Thyroid gland (tissue), 4 donors: ENCODE data around the gene ZNF487. TPM values are rescaled to one million over a fixed set of nuclear protein-coding genes. Genes with fewer than 3 reads are reported as not detected.

Source experiments
- DNase-seq, 2 donors: peaks; one replicate each; pipeline ENCODE4 v3.0.0-alpha.2; 2019
- H3K27ac ChIP-seq, 3 donors: fragments of 200-600 bp; sonication (generic); 1 replicate in 2 of 3; 2 replicates in 1 of 3; pipeline ENCODE4 v1.5.1; 2016 to 2019; ENCODE audit warnings: mild to moderate bottlenecking in 1 of 3, moderate library complexity in 1 of 3
- H3K27me3 ChIP-seq: fragments of 200-600 bp; sonication (generic); one replicate; pipeline ENCODE4 v1.5.1; 2019
- H3K36me3 ChIP-seq, 2 donors: fragments of 200-600 bp; sonication (generic); one replicate each; pipeline ENCODE4 v1.5.1; 2016 to 2019
- H3K4me1 ChIP-seq, 2 donors: fragments of 200-600 bp; sonication (generic); one replicate each; pipeline ENCODE4 v1.5.1; 2017 to 2019
- H3K4me3 ChIP-seq, 3 donors: fragments of 200-600 bp; sonication (generic); replicated peaks in 1 of 3; 1 replicate in 2 of 3; 2 replicates in 1 of 3; pipeline ENCODE4 v1.5.1; 2016; ENCODE audit warnings: mild to moderate bottlenecking in 1 of 3
- H3K9me3 ChIP-seq: fragments of 200-600 bp; sonication (generic); one replicate; pipeline ENCODE4 v1.5.1; 2017
- CTCF ChIP-seq, 6 experiments: fragments of 200-600 bp in 3 of 6; fragments of 450-650 bp in 3 of 6; sonication (generic) in 3 of 6; IDR thresholded peaks; one replicate each; pipeline ENCODE4 v1.5.1; 2016 to 2019; ENCODE audit warnings: antibody characterized with exemption in 6 of 6, mild to moderate bottlenecking in 2 of 6, inconsistent platforms in 1 of 6, moderate library complexity in 1 of 6
- POLR2A ChIP-seq, 2 donors: fragments of 450-650 bp; IDR thresholded peaks; one replicate each; pipeline ENCODE4 v1.6.1; 2017; ENCODE audit warnings: antibody characterized with exemption in 2 of 2, mild to moderate bottlenecking in 2 of 2, moderate library complexity in 1 of 2
- WGBS, 2 donors: methylation state at CpG; one replicate each; pipeline ENCODE4 v1.1.5; 2017; 5-methylcytosine and 5-hydroxymethylcytosine counted together
- intact Hi-C: fragments of 100-400 bp; cut with DNase I; formaldehyde crosslinking; loops from one replicate; pipeline ENCODE4 v1.15.1; 2023
- total RNA-seq, 4 donors: library from RNA; depleted of rRNA; stranded (reverse); fragments of >200 nt; gene quantifications; one replicate each; pipeline ENCODE4 v1.2.3, GENCODE V29; 2016

Gene ZNF487
- 10 to 100 TPM; 11.9 to 21.7 (median 19.9) TPM for total RNA-seq

DNA sequence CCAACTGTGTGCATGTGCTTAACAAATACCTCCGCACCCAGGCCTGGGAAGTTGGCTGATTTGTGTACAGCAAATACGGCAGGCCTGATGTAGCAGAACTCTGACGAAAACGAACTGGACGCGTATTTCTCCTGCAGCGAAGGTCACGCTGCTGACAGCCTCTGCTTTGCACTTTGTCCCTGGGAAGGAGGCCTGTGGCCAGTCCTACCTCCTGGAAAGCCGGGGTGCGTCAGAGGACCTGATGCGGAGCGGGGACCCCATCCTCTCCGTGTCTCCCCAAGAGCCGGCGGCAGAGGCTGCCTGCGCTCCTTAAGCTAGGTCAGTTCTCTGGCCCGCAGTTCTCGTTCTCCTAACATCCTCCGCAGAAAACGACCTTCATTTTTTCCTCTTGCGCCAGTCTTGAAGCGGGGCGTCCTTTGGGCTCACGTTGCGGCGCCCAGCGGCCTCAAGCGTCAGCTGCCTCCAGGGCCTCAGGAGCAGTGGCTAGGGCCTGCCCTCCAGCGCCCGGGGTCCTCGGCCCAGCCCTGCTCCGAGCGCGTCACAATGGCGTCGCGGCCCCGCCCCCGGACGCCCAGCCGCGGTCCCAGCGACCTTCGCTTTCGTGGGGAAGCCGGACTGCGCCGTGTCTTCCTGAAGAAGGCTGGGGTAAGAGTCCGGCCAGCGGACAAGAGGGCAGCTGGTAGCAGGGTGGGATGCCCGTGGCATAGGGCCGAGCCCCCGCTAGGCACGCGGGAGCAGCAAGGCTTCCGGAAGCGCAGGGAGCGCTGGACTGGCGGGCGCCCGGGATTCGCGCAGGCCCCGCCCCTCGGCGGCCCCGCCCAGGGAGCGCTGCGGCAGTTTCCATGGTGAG lies at the start of gene ZNF487:
TSS of gene ZNF487 (plus strand) at position 821 of the 850 bp plus-strand sequence. CDS start 38,703 bp downstream, outside the sequence.
- DNase-seq, result peak; percentile 87 to 91
- peak within 1 kb of the TSS; percentile 88 to 99 (median 96) for H3K27ac ChIP-seq
- H3K36me3 ChIP-seq, result no peaks in the 10 kb centered on the region
- WGBS, 2 donors, result 0 to 1% methylated on average over 8 to 39 of the region's 69 CpGs
- no peaks in the 10 kb centered on the region for H3K9me3 ChIP-seq
- H3K4me1 ChIP-seq, result peaks cover 4 to 10% of the 10 kb centered on the region in 2 donors
- H3K4me3 ChIP-seq, result peak within 1 kb of the TSS; percentile 42 to 86 (median 45)
- intact Hi-C loops, result no loop called here
- H3K27me3 ChIP-seq, result no peaks in the 10 kb centered on the region
- TF ChIP-seq CTCF (IDR thresholded peaks at IDR 0.05), result peak in 3 of 6 experiments; percentile 19 to 26 (median 20)
- TF ChIP-seq POLR2A (IDR thresholded peaks at IDR 0.05), result peak; percentile 85 to 96

- no peak overlapping the region for H3K27ac ChIP-seq
- no peaks in the 10 kb centered on the region for H3K4me1 ChIP-seq
- intact Hi-C loops, result no loop called here
- TF ChIP-seq POLR2A (IDR thresholded peaks at IDR 0.05) (no peak), CTCF (IDR thresholded peaks at IDR 0.05) (no peak)
- WGBS, 2 donors, result 77 to 89% methylated on average over 5 of the region's 5 CpGs
- peaks cover 54 to 57% of the 10 kb centered on the region in 2 donors for H3K36me3 ChIP-seq
- no peak overlapping the region for H3K4me3 ChIP-seq
- no peaks in the 10 kb centered on the region for H3K27me3 ChIP-seq
- DNase-seq, result no peak
- H3K9me3 ChIP-seq, result no peaks in the 10 kb centered on the region
These were observed 49.3 kb upstream of the ZNF487 start for GRCh38 chr10:43387678-43388032.

DNA sequence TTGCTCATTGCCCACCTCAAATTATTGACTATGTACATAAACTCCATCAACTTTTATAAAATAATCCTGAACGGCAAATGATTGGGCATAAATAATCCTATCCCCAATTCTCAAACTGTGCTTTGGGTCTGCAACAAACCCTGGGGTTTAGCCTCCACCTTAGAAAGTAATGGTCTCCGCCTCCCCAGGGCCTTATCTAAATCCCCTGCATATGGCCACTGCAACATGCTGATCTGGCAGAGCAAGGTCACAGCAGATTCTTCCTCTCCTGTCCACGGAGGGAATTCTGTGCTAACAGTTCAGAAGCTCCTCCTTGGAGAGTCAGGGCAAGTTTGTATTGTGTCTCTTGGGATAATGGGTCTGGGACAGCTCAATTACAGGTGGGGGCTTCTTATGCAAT lies 47.0 kb upstream of the ZNF487 start:
- Histone ChIP-seq H3K9me3 (no peaks in the 10 kb centered on the region), H3K36me3 (peaks cover 70 to 74% of the 10 kb centered on the region in 2 donors), H3K4me3 (no peak overlapping the region), H3K27ac (no peak overlapping the region), H3K4me1 (peaks cover under 1 to 3% of the 10 kb centered on the region in 2 donors), H3K27me3 (no peaks in the 10 kb centered on the region)
- no peak for DNase-seq
- TF ChIP-seq POLR2A (IDR thresholded peaks at IDR 0.05) (no peak), CTCF (IDR thresholded peaks at IDR 0.05) (no peak)
- intact Hi-C loops, result no loop called here
- 64 to 70% methylated on average over 3 of the region's 3 CpGs for WGBS, 2 donors

GRCh38 chr10:43390333-43390732 lies 46.6 kb upstream of the ZNF487 start:
- Histone ChIP-seq H3K9me3 (no peaks in the 10 kb centered on the region), H3K4me1 (peaks cover 5 to 8% of the 10 kb centered on the region in 2 donors), H3K27me3 (no peaks in the 10 kb centered on the region), H3K4me3 (no peak overlapping the region), H3K36me3 (peaks cover 67 to 74% of the 10 kb centered on the region in 2 donors), H3K27ac (no peak overlapping the region)
- intact Hi-C loops, result no loop called here
- DNase-seq, result no peak
- TF ChIP-seq CTCF (IDR thresholded peaks at IDR 0.05) (no peak), POLR2A (IDR thresholded peaks at IDR 0.05) (no peak)
- 85 to 91% methylated on average over 5 of the region's 5 CpGs for WGBS, 2 donors

- H3K9me3 ChIP-seq, result no peaks in the 10 kb centered on the region
- TF ChIP-seq CTCF (IDR thresholded peaks at IDR 0.05), result peak in 3 of 6 experiments; percentile 26 to 29 (median 26)
- TF ChIP-seq POLR2A (IDR thresholded peaks at IDR 0.05), result no peak
- WGBS, 2 donors, result 69% methylated on average over 7 of the region's 7 CpGs
- H3K27me3 ChIP-seq, result no peaks in the 10 kb centered on the region
- H3K4me1 ChIP-seq, result peaks cover 10 to 12% of the 10 kb centered on the region in 2 donors
- H3K36me3 ChIP-seq, result peaks cover 63 to 74% of the 10 kb centered on the region in 2 donors
- intact Hi-C loops, result no loop called here
- no peak for DNase-seq
- no peak overlapping the region for H3K27ac ChIP-seq
- H3K4me3 ChIP-seq, result no peak overlapping the region
These were observed 46.2 kb upstream of the ZNF487 start for GRCh38 chr10:43390759-43391158.
